HCT116 (cell line): Measurements from ENCODE around the gene HOXA1. TPM values are rescaled to one million over a fixed set of nuclear protein-coding genes. Genes with fewer than 3 reads are reported as not detected.

Experiments used
- ATAC-seq: fragments of 200-7000 bp; cut with Tn5 transposase; 2 replicates; pipeline ENCODE4 v1.9.1; 2020; ENCODE audit warnings: mild to moderate bottlenecking, moderate library complexity
- BruUV-seq: library from RNA; stranded (reverse); fragments of 400-500 nt; replicated peaks from 2 replicates; lab custom pipeline; 2021; lab: Mats Ljungman, UMichigan
- CTCF ChIA-PET: fragments of 300-600 bp; sonication (Branson Sonifier 250); formaldehyde crosslinking; loops from one replicate; lab custom pipeline; 2021; ENCODE audit warnings: antibody characterized with exemption; lab: Charles Lee
- POLR2A ChIA-PET: fragments of 300-600, 350-600 bp; sonication (Branson Sonifier 250); formaldehyde crosslinking; loops from one replicate; lab custom pipeline; 2021; ENCODE audit warnings: antibody characterized with exemption; lab: Charles Lee
- RAD21 ChIA-PET, 2 experiments: fragments of 300-600 bp; sonication (Branson Sonifier 250); formaldehyde crosslinking; loops; one replicate each; lab custom pipeline; 2023; ENCODE audit warnings: low total read pairs in 2 of 2; ENCODE audit not compliant: uncharacterized antibody in 2 of 2, unreplicated experiment in 2 of 2, low non-redundant PET in 1 of 2; lab: Charles Lee
- DNase-seq: peaks from one replicate; pipeline ENCODE4 v3.0.0-alpha.2; 2010; ENCODE audit warnings: low read depth, low spot score
- H2AFZ ChIP-seq: fragments of 200-600 bp; shearing (Covaris generic), sonication (generic); 2 replicates; pipeline ENCODE4 v1.6.1; 2017; ENCODE audit warnings: low read depth, mixed run types, mixed read lengths, antibody characterized with exemption, low read length; ENCODE audit not compliant: poor library complexity, severe bottlenecking
- H3K27ac ChIP-seq: 2 replicates; pipeline ENCODE4 v1.5.1; 2012; ENCODE audit warnings: low read depth, low read length
- H3K27me3 ChIP-seq: fragments of 200-600 bp; sonication (generic); 2 replicates; pipeline ENCODE4 v1.6.1; 2016; ENCODE audit warnings: mixed run types, low read length, mixed read lengths; ENCODE audit not compliant: insufficient read depth
- H3K36me3 ChIP-seq, 2 experiments: fragments of 200-500 bp in 1 of 2; fragments of 200-600 bp in 1 of 2; sonication (Bioruptor generic) in 1 of 2; sonication (generic) in 1 of 2; 2 replicates each; pipeline versions ENCODE4 v1.5.1 to v1.6.1; 2014 to 2016; ENCODE audit warnings: low read length in 2 of 2, inconsistent platforms in 1 of 2, mixed read lengths in 1 of 2, mixed run types in 1 of 2; ENCODE audit not compliant: insufficient read depth in 2 of 2, control insufficient read depth in 1 of 2
- H3K4me1 ChIP-seq, 2 experiments: fragments of 200-600 bp in 1 of 2; sonication (generic) in 1 of 2; 2 replicates each; pipeline versions ENCODE4 v1.5.1 to v1.6.1; 2012 to 2017; ENCODE audit warnings: low read length in 2 of 2, inconsistent platforms in 1 of 2, mild to moderate bottlenecking in 1 of 2, mixed read lengths in 1 of 2, mixed run types in 1 of 2, moderate library complexity in 1 of 2; ENCODE audit not compliant: insufficient read depth in 2 of 2, control insufficient read depth in 1 of 2
- H3K4me2 ChIP-seq: fragments of 200-600 bp; sonication (generic); 2 replicates; pipeline ENCODE4 v1.6.1; 2017; ENCODE audit warnings: mixed run types, low read length, mixed read lengths
- H3K4me3 ChIP-seq, 2 experiments: fragments of 200-600 bp in 1 of 2; sonication (generic) in 1 of 2; replicated peaks in 1 of 2; 2 replicates each; pipeline ENCODE4 v1.5.1; 2011 to 2016; ENCODE audit warnings: low read length in 2 of 2, control low read depth in 1 of 2, low read depth in 1 of 2, mild to moderate bottlenecking in 1 of 2, mixed read lengths in 1 of 2, mixed run types in 1 of 2
- H3K79me2 ChIP-seq: fragments of 200-600 bp; sonication (generic); 2 replicates; pipeline ENCODE4 v1.6.1; 2017; ENCODE audit warnings: mild to moderate bottlenecking, mixed run types, low read length, moderate library complexity, mixed read lengths; ENCODE audit not compliant: insufficient read depth
- H3K9ac ChIP-seq: fragments of 200-600 bp; sonication (generic); 2 replicates; pipeline ENCODE4 v1.6.1; 2016; ENCODE audit warnings: low read length, mixed read lengths
- H3K9me2 ChIP-seq: fragments of 200-600 bp; sonication (generic), shearing (Covaris generic); 2 replicates; pipeline ENCODE4 v1.6.1; 2017; ENCODE audit warnings: mixed run types, mild to moderate bottlenecking, moderate library complexity; ENCODE audit not compliant: insufficient read depth
- H3K9me3 ChIP-seq, 2 experiments: fragments of 200-500 bp in 1 of 2; fragments of 200-600 bp in 1 of 2; sonication (Bioruptor generic) in 1 of 2; sonication (generic) in 1 of 2; 2 replicates each; pipeline ENCODE4 v1.6.1; 2014 to 2017; ENCODE audit warnings: low read length in 2 of 2, mixed read lengths in 2 of 2, inconsistent platforms in 1 of 2, low read depth in 1 of 2, mild to moderate bottlenecking in 1 of 2, mixed run types in 1 of 2, moderate library complexity in 1 of 2; ENCODE audit not compliant: control insufficient read depth in 1 of 2, insufficient read depth in 1 of 2
- H4K20me1 ChIP-seq: fragments of 200-600 bp; sonication (generic), shearing (Covaris generic); 2 replicates; pipeline ENCODE4 v1.6.1; 2017; ENCODE audit warnings: mixed run types, mild to moderate bottlenecking, moderate library complexity; ENCODE audit not compliant: insufficient read depth
- EZH2 ChIP-seq: fragments of 200-600 bp; sonication (generic); IDR thresholded peaks from 2 replicates; pipeline ENCODE4 v1.6.1; 2017; ENCODE audit warnings: antibody characterized with exemption, mixed run types
- POLR2AphosphoS5 ChIP-seq: IDR thresholded peaks from 2 replicates; pipeline ENCODE4 v1.6.1; 2011; ENCODE audit warnings: mild to moderate bottlenecking, low read depth, low read length, moderate library complexity
- RAD21 ChIP-seq: IDR thresholded peaks from 2 replicates; pipeline ENCODE4 v1.6.1; 2012; ENCODE audit warnings: low read depth, mild to moderate bottlenecking
- SIN3A ChIP-seq: IDR thresholded peaks from 2 replicates; pipeline ENCODE4 v1.6.1; 2012; ENCODE audit warnings: low read depth
- TCF7L2 ChIP-seq: IDR thresholded peaks from 2 replicates; pipeline ENCODE4 v1.7.0; 2011; ENCODE audit warnings: borderline replicate concordance, inconsistent platforms; ENCODE audit not compliant: insufficient read depth, insufficient read length; ENCODE audit errors: extremely low read depth
- intact Hi-C: fragments of 100-400 bp; cut with micrococcal nuclease; formaldehyde crosslinking; loops from 2 replicates; pipeline ENCODE4 v1.10.0; 2022
- total RNA-seq: library from RNA; stranded (reverse); gene quantifications from one replicate; pipeline ENCODE4 v1.2.1, GENCODE V29; 2021; ENCODE audit not compliant: unreplicated experiment
- TF ChIP-seq, protein P1 (sequence below): IDR thresholded peaks from 2 replicates; pipeline ENCODE4 v1.6.1; 2012
- TF ChIP-seq, protein P2 (sequence below): IDR thresholded peaks from 2 replicates; pipeline ENCODE4 v1.6.1; 2012; ENCODE audit warnings: low read depth

The HOXA1 gene
- total RNA-seq, 1 experiment from 2014 or later, result 2.8 TPM

DNA sequence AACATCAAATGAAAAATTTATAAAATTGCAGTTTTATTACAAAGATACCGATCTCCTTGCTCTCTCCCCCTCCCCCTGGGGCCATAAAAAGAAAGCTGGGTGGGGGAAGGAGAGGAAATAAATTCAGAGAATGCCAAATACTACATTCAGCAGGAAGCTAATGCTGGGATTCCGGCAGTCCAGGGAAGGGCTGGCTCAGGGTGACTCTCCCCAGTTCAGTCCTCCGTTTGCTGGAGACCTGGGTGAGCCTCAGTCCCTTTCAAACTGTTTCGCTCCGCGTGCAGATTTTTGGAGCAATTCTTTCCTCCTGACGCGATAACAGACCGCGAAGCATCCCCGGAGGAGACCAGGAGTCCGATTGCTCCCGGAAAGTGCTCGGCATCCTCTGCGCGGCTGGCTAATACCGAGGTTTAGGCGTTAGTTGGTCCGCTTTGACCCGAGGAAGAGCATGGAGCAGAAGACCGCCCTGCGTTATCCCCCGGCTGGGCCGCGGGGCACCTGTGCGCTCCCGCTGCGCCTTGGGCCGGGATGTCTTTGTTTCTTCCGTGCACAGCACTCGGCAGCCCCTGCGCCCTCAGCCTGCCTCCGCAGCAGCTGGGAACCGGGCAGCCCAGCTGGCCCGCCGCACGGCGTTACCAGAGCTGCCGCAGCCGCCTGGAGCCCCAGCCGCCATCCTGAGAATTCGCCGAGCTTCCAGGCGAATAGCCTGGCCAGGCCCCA lies 10.5 kb upstream of the HOXA1 start:
- DNase-seq, result no peak
- no peak overlapping the region for H3K27ac ChIP-seq

More for the DNA sequence above, 10.5 kb upstream of the HOXA1 start:
- intact Hi-C loops, result no loop called here
- Histone ChIP-seq H3K27me3 (no peaks in the 10 kb centered on the region), H4K20me1 (no peaks in the 10 kb centered on the region), H3K79me2 (no peaks in the 10 kb centered on the region), H3K4me1 (peaks cover 9 to 10% of the 10 kb centered on the region in 2 experiments), H3K4me3 (no peak overlapping the region), H3K4me2 (no peak overlapping the region), H3K9ac (no peak overlapping the region), H3K9me3 (no peaks in the 10 kb centered on the region), H3K36me3 (no peaks in the 10 kb centered on the region), H3K9me2 (no peaks in the 10 kb centered on the region), H2AFZ (no peak overlapping the region)
- RAD21 ChIA-PET, result no interaction called here
- TF ChIP-seq EZH2 (no peak), SIN3A (no peak), POLR2AphosphoS5 (no peak), TCF7L2 (no peak), RAD21 (no peak)
- TF ChIP-seq, protein P1, sequence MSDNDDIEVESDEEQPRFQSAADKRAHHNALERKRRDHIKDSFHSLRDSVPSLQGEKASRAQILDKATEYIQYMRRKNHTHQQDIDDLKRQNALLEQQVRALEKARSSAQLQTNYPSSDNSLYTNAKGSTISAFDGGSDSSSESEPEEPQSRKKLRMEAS, result no peak
- TF ChIP-seq, protein P2, sequence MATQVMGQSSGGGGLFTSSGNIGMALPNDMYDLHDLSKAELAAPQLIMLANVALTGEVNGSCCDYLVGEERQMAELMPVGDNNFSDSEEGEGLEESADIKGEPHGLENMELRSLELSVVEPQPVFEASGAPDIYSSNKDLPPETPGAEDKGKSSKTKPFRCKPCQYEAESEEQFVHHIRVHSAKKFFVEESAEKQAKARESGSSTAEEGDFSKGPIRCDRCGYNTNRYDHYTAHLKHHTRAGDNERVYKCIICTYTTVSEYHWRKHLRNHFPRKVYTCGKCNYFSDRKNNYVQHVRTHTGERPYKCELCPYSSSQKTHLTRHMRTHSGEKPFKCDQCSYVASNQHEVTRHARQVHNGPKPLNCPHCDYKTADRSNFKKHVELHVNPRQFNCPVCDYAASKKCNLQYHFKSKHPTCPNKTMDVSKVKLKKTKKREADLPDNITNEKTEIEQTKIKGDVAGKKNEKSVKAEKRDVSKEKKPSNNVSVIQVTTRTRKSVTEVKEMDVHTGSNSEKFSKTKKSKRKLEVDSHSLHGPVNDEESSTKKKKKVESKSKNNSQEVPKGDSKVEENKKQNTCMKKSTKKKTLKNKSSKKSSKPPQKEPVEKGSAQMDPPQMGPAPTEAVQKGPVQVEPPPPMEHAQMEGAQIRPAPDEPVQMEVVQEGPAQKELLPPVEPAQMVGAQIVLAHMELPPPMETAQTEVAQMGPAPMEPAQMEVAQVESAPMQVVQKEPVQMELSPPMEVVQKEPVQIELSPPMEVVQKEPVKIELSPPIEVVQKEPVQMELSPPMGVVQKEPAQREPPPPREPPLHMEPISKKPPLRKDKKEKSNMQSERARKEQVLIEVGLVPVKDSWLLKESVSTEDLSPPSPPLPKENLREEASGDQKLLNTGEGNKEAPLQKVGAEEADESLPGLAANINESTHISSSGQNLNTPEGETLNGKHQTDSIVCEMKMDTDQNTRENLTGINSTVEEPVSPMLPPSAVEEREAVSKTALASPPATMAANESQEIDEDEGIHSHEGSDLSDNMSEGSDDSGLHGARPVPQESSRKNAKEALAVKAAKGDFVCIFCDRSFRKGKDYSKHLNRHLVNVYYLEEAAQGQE, result no peak
- CTCF ChIA-PET, result no interaction called here
- no peak for ATAC-seq
- POLR2A ChIA-PET, result no interaction called here
- BruUV-seq, result no TSS peak
